ENCODE measurements around the gene CNPY3. TPM values are rescaled to one million over a fixed set of nuclear protein-coding genes. Genes with fewer than 3 reads are reported as not detected.

CNPY3 gene
- total and polyA plus RNA-seq, 2 of the 13 experiments (the other 11 are each of a cell fraction or from before 2014, with no cell fraction given), result 42.3 to 60.2 TPM

DNA sequence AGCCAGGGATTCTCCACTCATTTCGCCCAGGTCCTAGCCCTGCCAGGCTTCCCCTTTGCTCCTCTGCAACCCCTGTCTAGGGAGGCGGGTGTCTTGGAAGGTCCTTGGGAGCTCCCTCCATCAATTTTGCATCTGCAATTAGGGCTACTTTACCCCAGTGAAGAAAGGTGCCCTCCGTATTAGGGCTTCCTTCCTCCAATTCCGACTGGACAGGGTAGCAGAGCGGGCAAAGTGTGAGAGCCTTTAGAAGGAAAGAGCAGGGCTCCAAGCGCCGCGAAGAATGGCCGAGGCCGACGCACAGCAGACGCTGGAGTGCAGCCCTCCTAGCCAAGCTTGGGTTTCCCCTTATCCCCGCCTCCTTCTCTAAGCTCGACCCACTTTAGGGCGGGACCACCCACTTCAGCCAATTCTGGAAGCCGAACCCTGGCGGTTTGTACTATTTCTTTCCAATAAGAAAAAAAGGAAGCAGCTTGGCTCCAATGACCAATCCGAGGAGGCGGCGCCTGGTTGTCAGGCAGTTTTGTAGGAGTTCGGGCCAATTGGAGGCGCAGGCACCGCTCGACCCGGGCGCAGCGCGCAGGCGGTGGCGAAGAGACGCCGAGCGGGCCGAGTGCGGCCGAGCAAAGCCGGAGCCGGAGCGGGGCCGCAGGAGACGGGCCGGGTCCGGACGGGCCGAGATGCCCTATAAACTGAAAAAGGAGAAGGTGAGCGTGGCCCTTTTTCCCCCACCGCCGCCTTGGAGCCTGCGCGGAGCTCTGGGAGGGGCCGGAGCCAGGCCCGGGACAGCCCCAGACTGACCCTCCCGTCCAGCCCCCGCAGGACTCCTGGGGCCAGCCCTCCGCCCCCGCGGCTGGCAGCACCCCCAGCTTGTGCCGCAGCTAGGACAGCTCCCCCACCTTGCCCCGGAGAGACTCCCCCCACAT is 55.0 kb downstream of the CNPY3 start, which contains the start of gene PPP2R5D (continued):
- TF ChIP-seq, protein P1, sequence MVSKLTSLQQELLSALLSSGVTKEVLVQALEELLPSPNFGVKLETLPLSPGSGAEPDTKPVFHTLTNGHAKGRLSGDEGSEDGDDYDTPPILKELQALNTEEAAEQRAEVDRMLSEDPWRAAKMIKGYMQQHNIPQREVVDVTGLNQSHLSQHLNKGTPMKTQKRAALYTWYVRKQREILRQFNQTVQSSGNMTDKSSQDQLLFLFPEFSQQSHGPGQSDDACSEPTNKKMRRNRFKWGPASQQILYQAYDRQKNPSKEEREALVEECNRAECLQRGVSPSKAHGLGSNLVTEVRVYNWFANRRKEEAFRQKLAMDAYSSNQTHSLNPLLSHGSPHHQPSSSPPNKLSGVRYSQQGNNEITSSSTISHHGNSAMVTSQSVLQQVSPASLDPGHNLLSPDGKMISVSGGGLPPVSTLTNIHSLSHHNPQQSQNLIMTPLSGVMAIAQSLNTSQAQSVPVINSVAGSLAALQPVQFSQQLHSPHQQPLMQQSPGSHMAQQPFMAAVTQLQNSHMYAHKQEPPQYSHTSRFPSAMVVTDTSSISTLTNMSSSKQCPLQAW (CRISPR knock-in tag; IDR thresholded peaks at IDR 0.05), result peak; percentile 79
- TF ChIP-seq GATAD1 (CRISPR knock-in tag; IDR thresholded peaks at IDR 0.05) (no peak; the same call in 1 of the 2 replicates), ZNF570 (CRISPR knock-in tag; IDR thresholded peaks at IDR 0.05; ENCODE audit: borderline replicate concordance) (no peak), TEAD2 (CRISPR knock-in tag; IDR thresholded peaks at IDR 0.05) (no peak), BCL6 (CRISPR knock-in tag; IDR thresholded peaks at IDR 0.05) (peak; percentile 8; the same call in 1 of the 2 replicates), FOXO1 (CRISPR knock-in tag; IDR thresholded peaks at IDR 0.05) (peak; percentile 24), NAIF1 (CRISPR knock-in tag; IDR thresholded peaks at IDR 0.05; ENCODE audit: borderline replicate concordance) (peak; percentile 86), ZNF251 (CRISPR knock-in tag; IDR thresholded peaks at IDR 0.05) (no peak), BRCA1 (CRISPR knock-in tag; IDR thresholded peaks at IDR 0.05) (peak; percentile 85), NFIC (IDR thresholded peaks at IDR 0.05; ENCODE audit: low read length) (no peak), NKX3-1 (CRISPR knock-in tag; IDR thresholded peaks at IDR 0.05) (peak; percentile 91), ERF (CRISPR knock-in tag; IDR thresholded peaks at IDR 0.05) (peak; percentile 78), ARNT2 (CRISPR knock-in tag; IDR thresholded peaks at IDR 0.05; ENCODE audit: low read depth) (peak; percentile 49; the same call in 1 of the 2 replicates), ZNF614 (CRISPR knock-in tag; IDR thresholded peaks at IDR 0.05; ENCODE audit: borderline replicate concordance) (peak; percentile 84), ZNF550 (CRISPR knock-in tag; IDR thresholded peaks at IDR 0.05; ENCODE audit: borderline replicate concordance) (no peak), ZNF768 (CRISPR knock-in tag; IDR thresholded peaks at IDR 0.05) (peak; percentile 29; the same call in 1 of the 2 replicates), PITX1 (CRISPR knock-in tag; IDR thresholded peaks at IDR 0.05) (peak; percentile 29; the same call in 1 of the 2 replicates), ZNF530 (CRISPR knock-in tag; IDR thresholded peaks at IDR 0.05; ENCODE audit: low read depth) (no peak), RBAK (CRISPR knock-in tag; IDR thresholded peaks at IDR 0.05) (0 out of 2 replicates have a peak, but pooled peaks have one; percentile 53), SPEN (CRISPR knock-in tag; IDR thresholded peaks at IDR 0.05; ENCODE audit: low read depth) (peak; percentile 29), ZNF709 (CRISPR knock-in tag; IDR thresholded peaks at IDR 0.05) (peak; percentile 45; the same call in 1 of the 2 replicates), NFIB (CRISPR knock-in tag; IDR thresholded peaks at IDR 0.05; ENCODE audit: borderline replicate concordance) (no peak), ZNF616 (CRISPR knock-in tag; IDR thresholded peaks at IDR 0.05; ENCODE audit: low read depth) (peak; percentile 39; the same call in 1 of the 2 replicates), SKI (IDR thresholded peaks at IDR 0.05; ENCODE audit: partially characterized antibody) (no peak)
- TF ChIP-seq, protein P2, sequence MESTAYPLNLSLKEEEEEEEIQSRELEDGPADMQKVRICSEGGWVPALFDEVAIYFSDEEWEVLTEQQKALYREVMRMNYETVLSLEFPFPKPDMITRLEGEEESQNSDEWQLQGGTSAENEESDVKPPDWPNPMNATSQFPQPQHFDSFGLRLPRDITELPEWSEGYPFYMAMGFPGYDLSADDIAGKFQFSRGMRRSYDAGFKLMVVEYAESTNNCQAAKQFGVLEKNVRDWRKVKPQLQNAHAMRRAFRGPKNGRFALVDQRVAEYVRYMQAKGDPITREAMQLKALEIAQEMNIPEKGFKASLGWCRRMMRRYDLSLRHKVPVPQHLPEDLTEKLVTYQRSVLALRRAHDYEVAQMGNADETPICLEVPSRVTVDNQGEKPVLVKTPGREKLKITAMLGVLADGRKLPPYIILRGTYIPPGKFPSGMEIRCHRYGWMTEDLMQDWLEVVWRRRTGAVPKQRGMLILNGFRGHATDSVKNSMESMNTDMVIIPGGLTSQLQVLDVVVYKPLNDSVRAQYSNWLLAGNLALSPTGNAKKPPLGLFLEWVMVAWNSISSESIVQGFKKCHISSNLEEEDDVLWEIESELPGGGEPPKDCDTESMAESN (CRISPR knock-in tag; conservative IDR thresholded peaks at IDR 0.05), result peak; percentile 29; the same call in 1 of the 2 replicates
- TF ChIP-seq, protein P3, sequence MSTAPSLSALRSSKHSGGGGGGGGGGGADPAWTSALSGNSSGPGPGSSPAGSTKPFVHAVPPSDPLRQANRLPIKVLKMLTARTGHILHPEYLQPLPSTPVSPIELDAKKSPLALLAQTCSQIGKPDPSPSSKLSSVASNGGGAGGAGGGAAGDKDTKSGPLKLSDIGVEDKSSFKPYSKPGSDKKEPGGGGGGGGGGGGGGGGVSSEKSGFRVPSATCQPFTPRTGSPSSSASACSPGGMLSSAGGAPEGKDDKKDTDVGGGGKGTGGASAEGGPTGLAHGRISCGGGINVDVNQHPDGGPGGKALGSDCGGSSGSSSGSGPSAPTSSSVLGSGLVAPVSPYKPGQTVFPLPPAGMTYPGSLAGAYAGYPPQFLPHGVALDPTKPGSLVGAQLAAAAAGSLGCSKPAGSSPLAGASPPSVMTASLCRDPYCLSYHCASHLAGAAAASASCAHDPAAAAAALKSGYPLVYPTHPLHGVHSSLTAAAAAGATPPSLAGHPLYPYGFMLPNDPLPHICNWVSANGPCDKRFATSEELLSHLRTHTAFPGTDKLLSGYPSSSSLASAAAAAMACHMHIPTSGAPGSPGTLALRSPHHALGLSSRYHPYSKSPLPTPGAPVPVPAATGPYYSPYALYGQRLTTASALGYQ (CRISPR knock-in tag; IDR thresholded peaks at IDR 0.05), result 0 out of 2 replicates have a peak, but pooled peaks have one; percentile 22
